CD4-positive, alpha-beta T cell (primary cell): Measurements from ENCODE around the gene NEU4. TPM values are rescaled to one million over a fixed set of nuclear protein-coding genes. Genes with fewer than 3 reads are reported as not detected.

Source experiments
- ATAC-seq: fragments of 200-7000 bp; cut with Tn5 transposase; one replicate; pipeline ENCODE4 v1.10.0; 2022; ENCODE audit warnings: mild to moderate bottlenecking; ENCODE audit not compliant: poor library complexity
- CTCF ChIA-PET: fragments of 350-600 bp; sonication (Branson Sonifier 250); formaldehyde crosslinking; loops from one replicate; lab custom pipeline; 2021; ENCODE audit warnings: antibody characterized with exemption, inconsistent platforms; lab: Charles Lee
- POLR2A ChIA-PET: fragments of 350-600 bp; sonication (Branson Sonifier 250); formaldehyde crosslinking; loops from one replicate; lab custom pipeline; 2021; ENCODE audit warnings: antibody characterized with exemption, inconsistent platforms; lab: Charles Lee
- DNase-seq, 14 experiments: peaks; one replicate each; pipeline ENCODE4 v3.0.0-alpha.2; 2013 to 2020; ENCODE audit warnings: mixed read lengths in 2 of 14
- H3K27ac ChIP-seq, 2 donors: one replicate each; pipeline versions ENCODE4 v1.5.1 to v1.7.0; 2013; ENCODE audit warnings: low read length in 2 of 2, low read depth in 1 of 2, mild to moderate bottlenecking in 1 of 2
- H3K27me3 ChIP-seq, 2 experiments: 1 replicate in 1 of 2; 2 replicates in 1 of 2; pipeline versions ENCODE4 v1.6.1 to v1.7.0; 2013; ENCODE audit warnings: low read length in 2 of 2, control low read depth in 1 of 2, mild to moderate bottlenecking in 1 of 2, moderate library complexity in 1 of 2; ENCODE audit not compliant: insufficient read depth in 2 of 2, control insufficient read depth in 1 of 2
- H3K36me3 ChIP-seq: one replicate; pipeline ENCODE4 v1.6.1; 2013; ENCODE audit warnings: low read length, control low read depth; ENCODE audit not compliant: insufficient read depth
- H3K4me1 ChIP-seq: one replicate; pipeline ENCODE4 v1.6.1; 2013; ENCODE audit warnings: low read length, control low read depth; ENCODE audit not compliant: insufficient read depth
- H3K4me3 ChIP-seq: one replicate; pipeline ENCODE4 v1.5.1; 2013; ENCODE audit warnings: mild to moderate bottlenecking, low read length, moderate library complexity
- H3K9me3 ChIP-seq, 2 experiments: 1 replicate in 1 of 2; 2 replicates in 1 of 2; pipeline versions ENCODE4 v1.6.1 to v1.7.0; 2013; ENCODE audit warnings: low read length in 2 of 2, mild to moderate bottlenecking in 2 of 2, control low read depth in 1 of 2, moderate library complexity in 1 of 2; ENCODE audit not compliant: control insufficient read depth in 1 of 2, insufficient read depth in 1 of 2
- H3K27ac Mint-ChIP-seq: one replicate; pipeline ENCODE4 v1.8.0; 2020; ENCODE audit warnings: mixed read lengths
- H3K27me3 Mint-ChIP-seq: one replicate; pipeline ENCODE4 v1.8.0; 2021; ENCODE audit warnings: mixed read lengths
- H3K36me3 Mint-ChIP-seq: one replicate; pipeline ENCODE4 v1.8.0; 2021; ENCODE audit warnings: low read depth, mixed read lengths
- H3K4me1 Mint-ChIP-seq: one replicate; pipeline ENCODE4 v1.8.0; 2021; ENCODE audit warnings: low read depth, mixed read lengths
- H3K4me3 Mint-ChIP-seq: one replicate; pipeline ENCODE4 v1.8.0; 2020; ENCODE audit warnings: mild to moderate bottlenecking, mixed read lengths
- H3K9me3 Mint-ChIP-seq: one replicate; pipeline ENCODE4 v1.8.0; 2020; ENCODE audit warnings: mixed read lengths
- intact Hi-C, 2 experiments: fragments of 100-400 bp; cut with DNase I in 1 of 2; cut with micrococcal nuclease in 1 of 2; formaldehyde crosslinking; loops; one replicate each; pipeline versions ENCODE4 v1.15.1 to v1.9.0; 2023 to 2025; cut with DNase I, micrococcal nuclease
- total RNA-seq, 174 experiments: library from RNA in 2 of 174; stranded (reverse) in 2 of 174; gene quantifications; one replicate each; pipeline ENCODE4 v1.2.3 and lab custom pipeline; 2021 to 2026
- TF ChIP-seq, protein P1 (sequence below): fragments of 200-600 bp; IDR thresholded peaks from one replicate; pipeline ENCODE4 v1.8.0; 2022; ENCODE audit warnings: antibody characterized with exemption, mild to moderate bottlenecking

NEU4 gene
- total RNA-seq, 2 experiments from 2014 or later = 4.3 to 6.8 TPM

DNA sequence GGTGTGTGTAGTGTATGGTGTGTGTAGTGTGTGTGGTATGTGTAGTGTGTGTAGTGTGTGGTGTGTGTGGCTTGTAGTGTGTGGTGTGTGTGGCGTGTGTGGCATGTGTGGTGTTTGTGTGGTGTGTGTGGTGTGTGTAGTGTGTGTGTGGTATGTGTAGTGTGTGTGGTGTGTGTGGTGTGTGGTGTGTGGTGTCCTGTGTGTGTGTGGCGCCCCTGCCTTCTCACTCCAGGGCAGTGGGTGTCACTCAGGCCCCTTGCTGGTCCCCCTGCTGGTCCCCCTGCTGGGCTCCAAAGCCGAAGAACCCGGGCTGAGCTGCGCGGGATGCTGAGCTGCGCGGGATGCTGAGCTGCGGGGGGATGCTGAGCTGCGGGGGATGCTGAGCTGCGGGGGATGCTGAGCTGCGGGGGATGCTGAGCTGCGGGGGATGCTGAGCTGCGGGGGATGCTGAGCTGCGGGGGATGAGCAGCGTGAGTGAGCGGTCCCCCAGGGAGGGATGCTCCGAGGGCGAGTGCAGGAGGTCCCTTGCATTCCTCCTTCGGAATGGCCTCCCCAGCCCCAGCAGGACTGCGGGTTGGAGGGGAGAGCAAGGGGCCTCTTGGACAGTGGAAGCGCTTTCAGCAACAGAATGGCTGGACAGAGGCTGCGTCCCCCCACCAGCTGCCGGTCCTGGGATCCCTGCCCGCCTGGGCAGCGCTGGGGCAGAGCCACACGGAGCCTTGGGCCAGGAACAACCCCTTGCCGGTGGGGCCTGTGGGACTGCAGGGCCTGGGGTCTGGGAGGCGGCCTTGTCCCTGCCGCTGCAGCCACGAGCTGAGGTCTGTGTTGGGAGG lies 57.2 kb downstream of the NEU4 start:
- Mint-ChIP-seq H3K27me3 (peaks cover 37% of the 10 kb centered on the region), H3K27ac (no peak overlapping the region), H3K4me3 (no peak overlapping the region), H3K9me3 (no peaks in the 10 kb centered on the region), H3K36me3 (no peaks in the 10 kb centered on the region), H3K4me1 (peaks cover 67% of the 10 kb centered on the region)
- ATAC-seq (no peak), DNase-seq (peak in 1 of 14 experiments; percentile 51)
- Histone ChIP-seq H3K27me3 (peaks cover 0 to 6% of the 10 kb centered on the region in 2 experiments), H3K4me1 (peaks cover 93% of the 10 kb centered on the region), H3K9me3 (no peaks in the 10 kb centered on the region), H3K27ac (no peak overlapping the region), H3K36me3 (no peaks in the 10 kb centered on the region), H3K4me3 (no peak overlapping the region)
- TF ChIP-seq, protein P1, sequence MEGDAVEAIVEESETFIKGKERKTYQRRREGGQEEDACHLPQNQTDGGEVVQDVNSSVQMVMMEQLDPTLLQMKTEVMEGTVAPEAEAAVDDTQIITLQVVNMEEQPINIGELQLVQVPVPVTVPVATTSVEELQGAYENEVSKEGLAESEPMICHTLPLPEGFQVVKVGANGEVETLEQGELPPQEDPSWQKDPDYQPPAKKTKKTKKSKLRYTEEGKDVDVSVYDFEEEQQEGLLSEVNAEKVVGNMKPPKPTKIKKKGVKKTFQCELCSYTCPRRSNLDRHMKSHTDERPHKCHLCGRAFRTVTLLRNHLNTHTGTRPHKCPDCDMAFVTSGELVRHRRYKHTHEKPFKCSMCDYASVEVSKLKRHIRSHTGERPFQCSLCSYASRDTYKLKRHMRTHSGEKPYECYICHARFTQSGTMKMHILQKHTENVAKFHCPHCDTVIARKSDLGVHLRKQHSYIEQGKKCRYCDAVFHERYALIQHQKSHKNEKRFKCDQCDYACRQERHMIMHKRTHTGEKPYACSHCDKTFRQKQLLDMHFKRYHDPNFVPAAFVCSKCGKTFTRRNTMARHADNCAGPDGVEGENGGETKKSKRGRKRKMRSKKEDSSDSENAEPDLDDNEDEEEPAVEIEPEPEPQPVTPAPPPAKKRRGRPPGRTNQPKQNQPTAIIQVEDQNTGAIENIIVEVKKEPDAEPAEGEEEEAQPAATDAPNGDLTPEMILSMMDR = no peak
- ChIA-PET CTCF (no interaction called here), POLR2A (interaction anchor here (0.9 kb wide), 1 partner anchor 132 kb away, joined by 3 read pairs; the partner anchor contains the start of gene D2HGDH)
- intact Hi-C loops = loop anchor here in 1 of 2 experiments (5.0 to 10.0 kb wide), 2 partner anchors 34 to 51 kb away; no protein-coding TSS in a partner anchor

Other genes starting within 250 kb of the NEU4 start
- gene THAP4, start 172.0 kb upstream of the NEU4 start, total RNA-seq = 10 to 100 TPM; 27.5 to 31.4 TPM
- 10 to 100 TPM; 86.5 to 89.4 TPM for gene ATG4B, start 171.5 kb upstream of the NEU4 start, total RNA-seq
- 1 to 10 TPM; 4.8 to 6.0 TPM for gene DTYMK, start 122.4 kb upstream of the NEU4 start, total RNA-seq
- 10 to 100 TPM; 51.2 to 51.3 TPM for gene ING5, start 107.2 kb upstream of the NEU4 start, total RNA-seq
- gene D2HGDH, start 74.6 kb upstream of the NEU4 start, total RNA-seq = 10 to 100 TPM; 27.6 to 30.6 TPM
- gene GAL3ST2, start 32.4 kb upstream of the NEU4 start, total RNA-seq = 1 to 10 TPM; 1.5 to 1.9 TPM
- gene PDCD1, start 49.7 kb downstream of the NEU4 start, total RNA-seq = 10 to 100 TPM in 1 of 2 experiments, 1 to 10 TPM in 1; 9.5 to 11.4 TPM
- under 1 TPM; 0.30 to 0.36 TPM for gene RTP5, start 60.5 kb downstream of the NEU4 start, total RNA-seq